ENCODE data around the gene ZNF579. TPM values are rescaled to one million over a fixed set of nuclear protein-coding genes. Genes with fewer than 3 reads are reported as not detected.

The ZNF579 gene
- total RNA-seq, 2 experiments from 2014 or later, result 7.2 TPM

DNA sequence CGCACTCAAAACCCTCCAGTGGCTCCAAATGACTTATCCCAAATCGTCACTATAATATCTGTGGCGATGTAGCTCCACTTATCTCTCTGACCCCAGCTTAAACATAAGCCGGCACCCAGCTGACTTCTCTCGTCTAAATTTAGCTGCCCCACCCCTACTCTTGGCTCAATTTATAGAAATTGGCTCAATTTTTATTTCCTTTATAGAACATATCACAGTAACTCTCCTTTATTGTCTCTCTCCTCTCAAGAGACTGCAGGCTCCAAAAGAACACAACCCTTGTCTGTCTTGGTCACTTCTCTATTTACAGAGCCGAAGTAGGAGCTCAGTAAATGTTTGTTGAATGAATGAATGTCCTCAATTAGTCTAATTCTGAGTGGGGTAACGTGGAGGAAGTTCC, 42.9 kb upstream of the ZNF579 start:
- no peaks in the 10 kb centered on the region for H3K9me3 Mint-ChIP-seq
- intact Hi-C loops (cut with micrococcal nuclease), result no loop called here
- DNase-seq (no peak), ATAC-seq (no peak)
- POLR2A ChIA-PET, result interaction anchor here (1.2 to 2.0 kb wide), 3 partner anchors 17 to 43 kb away, joined by 3 to 7 read pairs (median 7); partner anchors contain the start of genes FIZ1, ZNF579 and ZNF865
- peaks cover 6% of the 10 kb centered on the region for H3K27me3 Mint-ChIP-seq
- peaks cover 55% of the 10 kb centered on the region for H3K4me1 Mint-ChIP-seq (ENCODE audit: low read depth)
- peaks cover 18% of the 10 kb centered on the region for H3K36me3 Mint-ChIP-seq (ENCODE audit: low read depth)
- CTCF ChIA-PET, result interaction anchor here (1.6 to 3.1 kb wide), 3 partner anchors 10 to 120 kb away, joined by 9 to 20 read pairs (median 11); partner anchors contain the start of gene ZNF865
- TF ChIP-seq, protein P1, sequence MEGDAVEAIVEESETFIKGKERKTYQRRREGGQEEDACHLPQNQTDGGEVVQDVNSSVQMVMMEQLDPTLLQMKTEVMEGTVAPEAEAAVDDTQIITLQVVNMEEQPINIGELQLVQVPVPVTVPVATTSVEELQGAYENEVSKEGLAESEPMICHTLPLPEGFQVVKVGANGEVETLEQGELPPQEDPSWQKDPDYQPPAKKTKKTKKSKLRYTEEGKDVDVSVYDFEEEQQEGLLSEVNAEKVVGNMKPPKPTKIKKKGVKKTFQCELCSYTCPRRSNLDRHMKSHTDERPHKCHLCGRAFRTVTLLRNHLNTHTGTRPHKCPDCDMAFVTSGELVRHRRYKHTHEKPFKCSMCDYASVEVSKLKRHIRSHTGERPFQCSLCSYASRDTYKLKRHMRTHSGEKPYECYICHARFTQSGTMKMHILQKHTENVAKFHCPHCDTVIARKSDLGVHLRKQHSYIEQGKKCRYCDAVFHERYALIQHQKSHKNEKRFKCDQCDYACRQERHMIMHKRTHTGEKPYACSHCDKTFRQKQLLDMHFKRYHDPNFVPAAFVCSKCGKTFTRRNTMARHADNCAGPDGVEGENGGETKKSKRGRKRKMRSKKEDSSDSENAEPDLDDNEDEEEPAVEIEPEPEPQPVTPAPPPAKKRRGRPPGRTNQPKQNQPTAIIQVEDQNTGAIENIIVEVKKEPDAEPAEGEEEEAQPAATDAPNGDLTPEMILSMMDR (IDR thresholded peaks at IDR 0.05), result no peak
- peak overlapping the region; percentile 82 for H3K4me3 Mint-ChIP-seq
- H3K27ac Mint-ChIP-seq, result no peak overlapping the region

DNA sequence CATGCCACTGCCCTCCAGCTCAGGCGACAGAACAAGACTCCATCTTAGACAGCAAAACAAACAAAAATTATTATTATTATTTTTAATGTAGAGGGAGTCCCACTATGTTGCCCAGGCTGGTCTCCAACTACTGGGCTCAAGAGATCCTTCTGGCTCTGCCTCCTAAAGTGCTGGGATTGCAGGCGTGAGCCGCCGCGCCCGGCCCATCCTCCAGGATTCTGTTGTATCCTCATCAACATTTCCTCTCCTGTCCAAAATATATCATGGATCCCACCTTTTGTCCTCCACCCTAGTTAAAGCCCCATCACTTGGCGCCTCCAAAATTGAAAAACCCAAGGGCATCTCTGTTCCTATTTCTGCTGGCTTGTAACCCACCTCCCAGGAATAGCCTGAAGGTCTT, 42.5 kb upstream of the ZNF579 start:
- Mint-ChIP-seq H3K4me3 (peak overlapping the region; percentile 82), H3K4me1 (ENCODE audit: low read depth) (peaks cover 56% of the 10 kb centered on the region), H3K9me3 (no peaks in the 10 kb centered on the region), H3K27me3 (peaks cover 6% of the 10 kb centered on the region), H3K27ac (no peak overlapping the region), H3K36me3 (ENCODE audit: low read depth) (peaks cover 18% of the 10 kb centered on the region)
- TF ChIP-seq, protein P1 (IDR thresholded peaks at IDR 0.05), result no peak
- CTCF ChIA-PET, result interaction anchor here (1.7 to 3.1 kb wide), 2 partner anchors 10 to 17 kb away, joined by 11 to 20 read pairs; partner anchors contain the start of gene ZNF865
- POLR2A ChIA-PET, result interaction anchor here (0.8 to 2.0 kb wide), 3 partner anchors 17 to 233 kb away, joined by 3 to 7 read pairs (median 3); partner anchors contain the start of genes ZNF579 and ZNF865
- intact Hi-C loops (cut with micrococcal nuclease), result no loop called here
- DNase-seq, result no peak
- no peak for ATAC-seq

DNA sequence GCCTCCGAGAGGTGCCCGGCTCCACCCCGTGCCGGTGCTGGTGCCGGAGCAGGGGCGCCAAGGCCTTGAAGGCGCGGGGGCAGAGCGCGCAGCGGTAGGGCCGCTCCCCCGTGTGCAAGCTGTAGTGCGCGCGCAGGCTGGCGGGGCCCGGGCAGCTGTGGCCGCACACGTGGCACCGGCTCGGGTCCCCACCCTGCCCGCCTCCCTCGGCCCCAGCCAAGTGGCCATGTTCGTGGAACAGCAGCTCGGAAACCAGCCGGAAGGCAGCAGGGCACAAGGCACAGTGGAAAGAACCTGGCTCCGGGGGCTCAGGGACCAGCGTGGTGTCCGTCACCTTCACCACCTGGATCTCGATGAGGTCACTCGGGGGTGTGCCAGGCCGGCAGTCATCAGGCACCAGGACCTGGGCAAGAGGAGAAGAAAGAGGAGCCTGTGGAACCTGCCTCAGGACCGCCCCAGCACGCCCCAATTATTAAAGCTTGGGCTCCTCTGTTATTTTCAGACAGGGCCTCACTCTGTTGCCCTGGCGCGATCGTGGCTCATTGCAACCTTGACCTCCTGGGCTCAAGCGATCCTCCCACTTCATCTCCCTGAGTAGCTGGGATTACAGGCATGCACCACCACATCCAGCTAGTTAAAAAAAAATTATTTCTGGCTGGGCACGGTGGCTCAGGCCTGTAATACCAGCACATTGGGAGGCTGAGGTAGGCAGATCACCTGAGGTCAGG, 41.8 kb upstream of the ZNF579 start:
- ChIA-PET CTCF (interaction anchor here (1.7 to 3.1 kb wide), 3 partner anchors 9 to 16 kb away, joined by 7 to 20 read pairs (median 11); partner anchors contain the start of gene ZNF865), POLR2A (interaction anchor here (0.8 to 1.2 kb wide), 2 partner anchors 42 to 232 kb away, joined by 3 read pairs; partner anchors contain the start of gene ZNF579)
- H3K27me3 Mint-ChIP-seq, result peaks cover 3% of the 10 kb centered on the region
- no peaks in the 10 kb centered on the region for H3K9me3 Mint-ChIP-seq
- H3K27ac Mint-ChIP-seq, result no peak overlapping the region
- DNase-seq (no peak), ATAC-seq (no peak)
- H3K4me3 Mint-ChIP-seq, result no peak overlapping the region
- TF ChIP-seq, protein P1 (IDR thresholded peaks at IDR 0.05), result no peak
- H3K4me1 Mint-ChIP-seq (ENCODE audit: low read depth), result peaks cover 56% of the 10 kb centered on the region
- intact Hi-C loops (cut with micrococcal nuclease), result no loop called here
- peaks cover 21% of the 10 kb centered on the region for H3K36me3 Mint-ChIP-seq (ENCODE audit: low read depth)

DNA sequence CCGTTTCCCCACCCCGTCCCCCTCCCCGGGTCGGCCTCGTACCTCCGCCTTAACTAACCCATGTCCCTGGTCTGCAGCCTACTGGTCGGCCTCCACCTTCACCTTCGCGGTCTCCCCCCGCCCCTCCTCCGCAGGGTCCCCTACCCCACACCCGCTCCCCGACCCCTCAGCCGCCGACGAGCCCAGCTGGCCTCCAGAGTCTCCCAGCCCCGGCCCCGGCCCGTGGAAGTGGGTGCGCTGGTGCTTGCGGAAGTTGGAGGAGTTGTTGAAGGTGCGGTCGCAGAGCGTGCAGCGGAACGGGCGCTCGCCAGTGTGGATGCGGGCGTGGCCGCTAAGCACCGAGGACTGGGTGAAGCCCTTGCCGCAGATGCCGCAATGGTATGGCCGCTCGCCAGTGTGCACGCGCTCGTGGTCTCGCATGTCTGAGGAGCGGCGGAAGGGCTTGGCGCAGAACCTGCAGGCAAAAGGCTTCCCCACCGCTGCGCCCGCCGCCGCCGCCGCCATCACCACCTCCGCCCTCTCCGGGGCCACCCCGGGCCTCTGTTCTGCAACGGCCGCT, 41.1 kb upstream of the ZNF579 start:
- CTCF ChIA-PET, result interaction anchor here (1.6 to 2.1 kb wide), 2 partner anchors 9 to 11 kb away, joined by 6 to 7 read pairs; no protein-coding TSS in a partner anchor
- no peak overlapping the region for H3K4me3 Mint-ChIP-seq
- POLR2A ChIA-PET, result interaction anchor here (4.0 kb wide), 1 partner anchor 15 kb away, joined by 26 read pairs; the partner anchor contains the start of gene ZNF865
- H3K9me3 Mint-ChIP-seq, result no peaks in the 10 kb centered on the region
- TF ChIP-seq, protein P1 (IDR thresholded peaks at IDR 0.05), result no peak
- intact Hi-C loops (cut with micrococcal nuclease), result no loop called here
- ATAC-seq (no peak), DNase-seq (no peak)
- H3K27me3 Mint-ChIP-seq, result peaks cover under 1% of the 10 kb centered on the region
- peaks cover 26% of the 10 kb centered on the region for H3K36me3 Mint-ChIP-seq (ENCODE audit: low read depth)
- H3K4me1 Mint-ChIP-seq (ENCODE audit: low read depth), result peaks cover 50% of the 10 kb centered on the region
- no peak overlapping the region for H3K27ac Mint-ChIP-seq

Measured in activated CD8-positive, alpha-beta T cell treated with anti-CD3 and anti-CD28 coated beads for 36 hours (primary cell).